K562 (cell line): Measurements from ENCODE around the gene DNAH3. TPM values are rescaled to one million over a fixed set of nuclear protein-coding genes. Genes with fewer than 3 reads are reported as not detected.

Experiments used
- ATAC-seq: fragments of 200-7000 bp; cut with Tn5 transposase; 3 replicates; pipeline ENCODE4 v1.9.1; 2020; ENCODE audit warnings: moderate library complexity
- BruUV-seq: library from RNA; stranded (reverse); fragments of 400-500 nt; replicated peaks from 2 replicates; lab custom pipeline; 2021; lab: Mats Ljungman, UMichigan
- CTCF ChIA-PET: fragments of 300-600 bp; formaldehyde crosslinking; extraction: SDS; loops from one replicate; lab custom pipeline; 2021; ENCODE audit warnings: low intra/inter-chr PET ratio; lab: Yijun Ruan, JAX
- POLR2A ChIA-PET: fragments of 300-600, 350-650 bp; sonication (Branson Sonifier 250); formaldehyde crosslinking; extraction: SDS; loops from one replicate; lab custom pipeline; 2021; ENCODE audit warnings: antibody characterized with exemption, inconsistent platforms; lab: Yijun Ruan, JAX
- DNase-seq, 4 experiments: peaks; one replicate each; pipeline versions ENCODE4 v3.0.0 to v3.0.0-alpha.2; 2011 to 2018; ENCODE audit warnings: low spot score in 3 of 4, mixed read lengths in 3 of 4; ENCODE audit errors: extremely low read depth in 1 of 4
- FAIRE-seq: peaks from 2 replicates; lab custom pipeline; 2011; peaks lifted over from hg19 to GRCh38; lab: Jason Lieb, UNC
- H2AFZ ChIP-seq: 2 replicates; pipeline ENCODE4 v1.6.0; 2011; ENCODE audit warnings: low read depth, low read length, control low read depth, inconsistent platforms
- H3K27ac ChIP-seq: fragments of 200-600 bp; 3 replicates; pipeline ENCODE4 v1.8.0; 2011; ENCODE audit warnings: low read depth, mild to moderate bottlenecking, control low read depth, inconsistent platforms, low read length, moderate library complexity, mixed read lengths; ENCODE audit errors: extremely low read depth
- H3K27me3 ChIP-seq, 2 experiments: fragments of 300-600 bp in 1 of 2; 2 replicates in 1 of 2; 3 replicates in 1 of 2; pipeline versions ENCODE4 v1.6.0 to v1.8.0; 2011; ENCODE audit warnings: inconsistent platforms in 2 of 2, low read length in 2 of 2, mild to moderate bottlenecking in 1 of 2, mixed read lengths in 1 of 2, moderate library complexity in 1 of 2; ENCODE audit not compliant: control insufficient read depth in 2 of 2, insufficient read depth in 2 of 2
- H3K36me3 ChIP-seq: fragments of 300-600 bp; 3 replicates; pipeline ENCODE4 v1.8.0; 2011; ENCODE audit warnings: mild to moderate bottlenecking, low read length, inconsistent platforms; ENCODE audit not compliant: control insufficient read depth, insufficient read depth
- H3K4me1 ChIP-seq, 2 experiments: fragments of 200-600 bp in 1 of 2; replicated peaks in 1 of 2; 2 replicates in 1 of 2; 3 replicates in 1 of 2; pipeline versions ENCODE4 v1.5.1 to v1.8.0; 2011; ENCODE audit warnings: inconsistent platforms in 2 of 2, low read length in 2 of 2, mild to moderate bottlenecking in 1 of 2, mixed read lengths in 1 of 2, moderate library complexity in 1 of 2; ENCODE audit not compliant: control insufficient read depth in 2 of 2, insufficient read depth in 2 of 2
- H3K4me2 ChIP-seq: 2 replicates; pipeline ENCODE4 v1.6.1; 2011; ENCODE audit warnings: low read length, control low read depth, inconsistent platforms, mixed read lengths; ENCODE audit not compliant: insufficient read depth
- H3K4me3 ChIP-seq: fragments of 200-600 bp; sonication (generic), shearing (Covaris generic); 2 replicates; pipeline ENCODE4 v1.5.1; 2016; ENCODE audit warnings: control low read depth, inconsistent platforms
- H3K79me2 ChIP-seq: fragments of 200-600 bp; 3 replicates; pipeline ENCODE4 v1.8.0; 2011; ENCODE audit warnings: low read length, inconsistent platforms; ENCODE audit not compliant: control insufficient read depth, insufficient read depth
- H3K9ac ChIP-seq, 2 experiments: 2 replicates each; pipeline versions ENCODE4 v1.6.0 to v1.6.1; 2011; ENCODE audit warnings: low read depth in 2 of 2, low read length in 2 of 2, control low read depth in 1 of 2, inconsistent platforms in 1 of 2, mild to moderate bottlenecking in 1 of 2, mixed read lengths in 1 of 2; ENCODE audit not compliant: insufficient read depth in 1 of 2
- H3K9me1 ChIP-seq: one replicate; pipeline ENCODE4 v1.6.0; 2011; ENCODE audit warnings: inconsistent platforms, mild to moderate bottlenecking, low read length, moderate library complexity; ENCODE audit not compliant: control insufficient read depth, insufficient read depth
- H3K9me3 ChIP-seq: replicated peaks from 2 replicates; pipeline ENCODE4 v1.5.1; 2011; ENCODE audit warnings: low read depth, low read length, inconsistent platforms; ENCODE audit not compliant: control insufficient read depth, insufficient read depth
- H4K20me1 ChIP-seq: replicated peaks from 2 replicates; pipeline ENCODE4 v1.6.1; 2011; ENCODE audit warnings: low read length, inconsistent platforms, mixed read lengths; ENCODE audit not compliant: control insufficient read depth, insufficient read depth
- MAZ ChIP-seq, 2 experiments: fragments of 450-650 bp in 1 of 2; sonication (generic) in 1 of 2; formaldehyde crosslinking; IDR thresholded peaks in 1 of 2; conservative IDR thresholded peaks in 1 of 2; 2 replicates each; pipeline versions ENCODE4 v1.4.0 to v1.5.0; 2020; ENCODE audit warnings: mild to moderate bottlenecking in 1 of 2, missing genetic modification reagents in 1 of 2
- ZNF316 ChIP-seq: fragments of 450-650 bp; IDR thresholded peaks from 2 replicates; pipeline ENCODE4 v1.6.1; 2016
- WGBS: fragments of 100-300 bp; shearing (Covaris generic); methylation state at CpG from one replicate; pipeline ENCODE4 v1.1.6; 2016; ENCODE audit warnings: low coverage, mixed read lengths; ENCODE audit not compliant: insufficient coverage; ENCODE audit errors: missing lambda C conversion rate; 5-methylcytosine and 5-hydroxymethylcytosine counted together
- in situ Hi-C: fragments of 300-500 bp; cut with MboI; formaldehyde crosslinking; loops from 4 replicates; pipeline ENCODE4 v1.15.0; 2018; ENCODE audit warnings: inconsistent platforms, mixed read lengths
- intact Hi-C: fragments of 100-400 bp; cut with micrococcal nuclease; formaldehyde crosslinking; loops from 2 replicates; pipeline ENCODE4 v1.14.2; 2022
- polyA plus RNA-seq, 8 experiments: library from polyadenylated mRNA; depleted of rRNA in 4 of 8; stranded (reverse) in 5 of 8; unstranded in 3 of 8; fragments of >200 nt; fragmentation: Nextera tagmentation in 2 of 8; fragmentation: Illumina TruSeq in 1 of 8; extraction: Ambion mirVana in 2 of 8; extraction: Trizol in 1 of 8; gene quantifications; 2 replicates each; pipeline versions ENCODE4 v1.2.1 to v1.2.3, GENCODE V29; 2011 to 2014; ENCODE audit warnings: inconsistent platforms in 1 of 8, missing spikeins in 1 of 8
- total RNA-seq, 7 experiments: library from RNA; depleted of rRNA in 6 of 7; stranded (reverse); fragments of >200 nt in 6 of 7; fragmentation: Illumina TruSeq in 2 of 7; extraction: Trizol in 2 of 7; gene quantifications; 2 replicates each; pipeline versions ENCODE4 v1.2.1 to v1.2.3, GENCODE V29; 2011 to 2021; ENCODE audit warnings: low replicate concordance in 1 of 7
- TF ChIP-seq, protein P1 (sequence below): sonication (generic); formaldehyde crosslinking; IDR thresholded peaks from 2 replicates; pipeline ENCODE4 v1.8.1; 2023; ENCODE audit warnings: missing genetic modification reagents, mild to moderate bottlenecking, borderline replicate concordance
- TF ChIP-seq, protein P2 (sequence below), 2 experiments: fragments of 450-650 bp in 1 of 2; sonication (generic) in 1 of 2; formaldehyde crosslinking in 1 of 2; IDR thresholded peaks; 2 replicates each; pipeline versions ENCODE4 v1.7.1 to v1.9.0; 2016 to 2022; ENCODE audit warnings: inconsistent platforms in 1 of 2, mild to moderate bottlenecking in 1 of 2, missing genetic modification reagents in 1 of 2

Gene DNAH3
- total and polyA plus RNA-seq, 9 of the 15 experiments (the other 6 are each of a cell fraction or from before 2014, with no cell fraction given) = 0.32 to 0.84 (median 0.44) TPM

DNA sequence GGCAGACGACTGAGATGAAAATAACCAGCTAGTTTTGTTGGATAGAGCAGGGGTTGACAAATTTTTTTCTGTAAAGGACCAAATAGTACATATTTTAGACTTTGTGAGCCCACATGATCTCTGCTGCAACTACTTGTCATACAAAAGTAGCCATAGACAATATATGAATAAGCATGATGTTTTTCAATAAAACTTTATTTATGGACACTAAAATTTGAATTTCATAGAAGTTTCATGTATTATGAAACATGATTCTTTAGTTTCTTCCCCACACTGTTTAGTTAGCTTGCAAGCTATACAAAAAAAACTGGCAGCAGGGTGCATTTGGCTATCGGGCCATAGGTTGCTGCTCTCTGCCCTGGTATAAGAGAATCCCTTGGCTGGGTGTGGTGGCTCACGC, 193.5 kb downstream of the DNAH3 start:
- ATAC-seq (no peak), FAIRE-seq (no peak), DNase-seq (no peak)
- no peak overlapping the region for H3K4me2 ChIP-seq
- intact Hi-C loops (no loop called here), in situ Hi-C loops (no loop called here)
- ChIA-PET POLR2A (interaction anchor here (0.6 kb wide), 1 partner anchor 92 kb away, joined by 3 read pairs; no protein-coding TSS in a partner anchor), CTCF (interaction anchor here (0.8 kb wide), 1 partner anchor 107 kb away, joined by 5 read pairs; no protein-coding TSS in a partner anchor)
- peaks cover 0 to under 1% of the 10 kb centered on the region in 2 experiments; a peak in 1 of 5 replicates for H3K27me3 ChIP-seq
- no peak overlapping the region for H3K9ac ChIP-seq
- no peaks in the 10 kb centered on the region for H3K79me2 ChIP-seq
- H3K27ac ChIP-seq = no peak overlapping the region
- H2AFZ ChIP-seq = no peak overlapping the region
- WGBS = 20% methylated on average over 3 of the region's 3 CpGs
- no peaks in the 10 kb centered on the region for H4K20me1 ChIP-seq
- no TSS peak for BruUV-seq
- H3K4me3 ChIP-seq = no peak overlapping the region
- H3K9me1 ChIP-seq = no peaks in the 10 kb centered on the region
- no peaks in the 10 kb centered on the region for H3K36me3 ChIP-seq
- H3K9me3 ChIP-seq = no peaks in the 10 kb centered on the region
- peaks cover 5 to 8% of the 10 kb centered on the region in 2 experiments; a peak in 1 of 5 replicates for H3K4me1 ChIP-seq
- TF ChIP-seq, protein P1, sequence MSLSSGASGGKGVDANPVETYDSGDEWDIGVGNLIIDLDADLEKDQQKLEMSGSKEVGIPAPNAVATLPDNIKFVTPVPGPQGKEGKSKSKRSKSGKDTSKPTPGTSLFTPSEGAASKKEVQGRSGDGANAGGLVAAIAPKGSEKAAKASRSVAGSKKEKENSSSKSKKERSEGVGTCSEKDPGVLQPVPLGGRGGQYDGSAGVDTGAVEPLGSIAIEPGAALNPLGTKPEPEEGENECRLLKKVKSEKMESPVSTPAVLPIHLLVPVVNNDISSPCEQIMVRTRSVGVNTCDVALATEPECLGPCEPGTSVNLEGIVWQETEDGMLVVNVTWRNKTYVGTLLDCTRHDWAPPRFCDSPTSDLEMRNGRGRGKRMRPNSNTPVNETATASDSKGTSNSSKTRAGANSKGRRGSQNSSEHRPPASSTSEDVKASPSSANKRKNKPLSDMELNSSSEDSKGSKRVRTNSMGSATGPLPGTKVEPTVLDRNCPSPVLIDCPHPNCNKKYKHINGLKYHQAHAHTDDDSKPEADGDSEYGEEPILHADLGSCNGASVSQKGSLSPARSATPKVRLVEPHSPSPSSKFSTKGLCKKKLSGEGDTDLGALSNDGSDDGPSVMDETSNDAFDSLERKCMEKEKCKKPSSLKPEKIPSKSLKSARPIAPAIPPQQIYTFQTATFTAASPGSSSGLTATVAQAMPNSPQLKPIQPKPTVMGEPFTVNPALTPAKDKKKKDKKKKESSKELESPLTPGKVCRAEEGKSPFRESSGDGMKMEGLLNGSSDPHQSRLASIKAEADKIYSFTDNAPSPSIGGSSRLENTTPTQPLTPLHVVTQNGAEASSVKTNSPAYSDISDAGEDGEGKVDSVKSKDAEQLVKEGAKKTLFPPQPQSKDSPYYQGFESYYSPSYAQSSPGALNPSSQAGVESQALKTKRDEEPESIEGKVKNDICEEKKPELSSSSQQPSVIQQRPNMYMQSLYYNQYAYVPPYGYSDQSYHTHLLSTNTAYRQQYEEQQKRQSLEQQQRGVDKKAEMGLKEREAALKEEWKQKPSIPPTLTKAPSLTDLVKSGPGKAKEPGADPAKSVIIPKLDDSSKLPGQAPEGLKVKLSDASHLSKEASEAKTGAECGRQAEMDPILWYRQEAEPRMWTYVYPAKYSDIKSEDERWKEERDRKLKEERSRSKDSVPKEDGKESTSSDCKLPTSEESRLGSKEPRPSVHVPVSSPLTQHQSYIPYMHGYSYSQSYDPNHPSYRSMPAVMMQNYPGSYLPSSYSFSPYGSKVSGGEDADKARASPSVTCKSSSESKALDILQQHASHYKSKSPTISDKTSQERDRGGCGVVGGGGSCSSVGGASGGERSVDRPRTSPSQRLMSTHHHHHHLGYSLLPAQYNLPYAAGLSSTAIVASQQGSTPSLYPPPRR (CRISPR knock-in tag) = no peak
- TF ChIP-seq, protein P2, sequence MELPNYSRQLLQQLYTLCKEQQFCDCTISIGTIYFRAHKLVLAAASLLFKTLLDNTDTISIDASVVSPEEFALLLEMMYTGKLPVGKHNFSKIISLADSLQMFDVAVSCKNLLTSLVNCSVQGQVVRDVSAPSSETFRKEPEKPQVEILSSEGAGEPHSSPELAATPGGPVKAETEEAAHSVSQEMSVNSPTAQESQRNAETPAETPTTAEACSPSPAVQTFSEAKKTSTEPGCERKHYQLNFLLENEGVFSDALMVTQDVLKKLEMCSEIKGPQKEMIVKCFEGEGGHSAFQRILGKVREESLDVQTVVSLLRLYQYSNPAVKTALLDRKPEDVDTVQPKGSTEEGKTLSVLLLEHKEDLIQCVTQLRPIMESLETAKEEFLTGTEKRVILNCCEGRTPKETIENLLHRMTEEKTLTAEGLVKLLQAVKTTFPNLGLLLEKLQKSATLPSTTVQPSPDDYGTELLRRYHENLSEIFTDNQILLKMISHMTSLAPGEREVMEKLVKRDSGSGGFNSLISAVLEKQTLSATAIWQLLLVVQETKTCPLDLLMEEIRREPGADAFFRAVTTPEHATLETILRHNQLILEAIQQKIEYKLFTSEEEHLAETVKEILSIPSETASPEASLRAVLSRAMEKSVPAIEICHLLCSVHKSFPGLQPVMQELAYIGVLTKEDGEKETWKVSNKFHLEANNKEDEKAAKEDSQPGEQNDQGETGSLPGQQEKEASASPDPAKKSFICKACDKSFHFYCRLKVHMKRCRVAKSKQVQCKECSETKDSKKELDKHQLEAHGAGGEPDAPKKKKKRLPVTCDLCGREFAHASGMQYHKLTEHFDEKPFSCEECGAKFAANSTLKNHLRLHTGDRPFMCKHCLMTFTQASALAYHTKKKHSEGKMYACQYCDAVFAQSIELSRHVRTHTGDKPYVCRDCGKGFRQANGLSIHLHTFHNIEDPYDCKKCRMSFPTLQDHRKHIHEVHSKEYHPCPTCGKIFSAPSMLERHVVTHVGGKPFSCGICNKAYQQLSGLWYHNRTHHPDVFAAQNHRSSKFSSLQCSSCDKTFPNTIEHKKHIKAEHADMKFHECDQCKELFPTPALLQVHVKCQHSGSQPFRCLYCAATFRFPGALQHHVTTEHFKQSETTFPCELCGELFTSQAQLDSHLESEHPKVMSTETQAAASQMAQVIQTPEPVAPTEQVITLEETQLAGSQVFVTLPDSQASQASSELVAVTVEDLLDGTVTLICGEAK (IDR thresholded peaks at IDR 0.05) = peak; percentile 86
- TF ChIP-seq, protein P2 (CRISPR knock-in tag; IDR thresholded peaks at IDR 0.05) = peak; percentile 55; the same call in 1 of the 2 replicates
- TF ChIP-seq MAZ (CRISPR knock-in tag; conservative IDR thresholded peaks at IDR 0.05 in 1 of 2, IDR thresholded peaks at IDR 0.05 in 1 of 2) = no peak
- TF ChIP-seq ZNF316 = no peak
